ENCODE data around the gene KLHL29. TPM values are rescaled to one million over a fixed set of nuclear protein-coding genes. Genes with fewer than 3 reads are reported as not detected.

The KLHL29 gene
- total RNA-seq, 1 donor from 2014 or later: 4.4 TPM

GRCh38 chr2:23410596-23410995 lies 25.6 kb downstream of the KLHL29 start:
- TF ChIP-seq CTCF (IDR thresholded peaks at IDR 0.05; ENCODE audit: unreplicated experiment): no peak
- Mint-ChIP-seq H3K27ac (no peak overlapping the region), H3K9me3 (ENCODE audit: low read depth) (no peaks in the 10 kb centered on the region), H3K4me1 (ENCODE audit: low read depth) (peaks cover 3% of the 10 kb centered on the region), H3K27me3 (peaks cover 13% of the 10 kb centered on the region), H3K36me3 (ENCODE audit: insufficient read depth) (no peaks in the 10 kb centered on the region), H3K4me3 (ENCODE audit: low read depth) (no peak overlapping the region)
- no peak for DNase-seq (ENCODE audit: low spot score, unreplicated experiment)

GRCh38 chr2:23411752-23412431 lies 26.9 kb downstream of the KLHL29 start:
- no peak for DNase-seq (ENCODE audit: low spot score, unreplicated experiment)
- Mint-ChIP-seq H3K9me3 (ENCODE audit: low read depth) (no peaks in the 10 kb centered on the region), H3K4me1 (ENCODE audit: low read depth) (peaks cover 3% of the 10 kb centered on the region), H3K27me3 (peaks cover 21% of the 10 kb centered on the region), H3K36me3 (ENCODE audit: insufficient read depth) (no peaks in the 10 kb centered on the region), H3K27ac (no peak overlapping the region), H3K4me3 (ENCODE audit: low read depth) (no peak overlapping the region)
- no peak for TF ChIP-seq CTCF (IDR thresholded peaks at IDR 0.05; ENCODE audit: unreplicated experiment)

- peaks cover 28% of the 10 kb centered on the region for H3K27me3 Mint-ChIP-seq
- no peak overlapping the region for H3K4me3 Mint-ChIP-seq (ENCODE audit: low read depth)
- no peaks in the 10 kb centered on the region for H3K36me3 Mint-ChIP-seq (ENCODE audit: insufficient read depth)
- no peak for DNase-seq (ENCODE audit: low spot score, unreplicated experiment)
- H3K4me1 Mint-ChIP-seq (ENCODE audit: low read depth): peaks cover 3% of the 10 kb centered on the region
- H3K27ac Mint-ChIP-seq: no peak overlapping the region
- TF ChIP-seq CTCF (IDR thresholded peaks at IDR 0.05; ENCODE audit: unreplicated experiment): no peak
- H3K9me3 Mint-ChIP-seq (ENCODE audit: low read depth): no peaks in the 10 kb centered on the region
These were observed 27.7 kb downstream of the KLHL29 start for GRCh38 chr2:23412556-23413155.

GRCh38 chr2:23413641-23414040 lies 28.7 kb downstream of the KLHL29 start:
- Mint-ChIP-seq H3K4me3 (ENCODE audit: low read depth) (no peak overlapping the region), H3K4me1 (ENCODE audit: low read depth) (peaks cover 3% of the 10 kb centered on the region), H3K9me3 (ENCODE audit: low read depth) (no peaks in the 10 kb centered on the region), H3K27me3 (peaks cover 32% of the 10 kb centered on the region), H3K27ac (no peak overlapping the region), H3K36me3 (ENCODE audit: insufficient read depth) (no peaks in the 10 kb centered on the region)
- no peak for TF ChIP-seq CTCF (IDR thresholded peaks at IDR 0.05; ENCODE audit: unreplicated experiment)
- no peak for DNase-seq (ENCODE audit: low spot score, unreplicated experiment)

- no peak overlapping the region for H3K27ac Mint-ChIP-seq
- TF ChIP-seq CTCF (IDR thresholded peaks at IDR 0.05; ENCODE audit: unreplicated experiment): no peak
- H3K36me3 Mint-ChIP-seq (ENCODE audit: insufficient read depth): no peaks in the 10 kb centered on the region
- H3K4me1 Mint-ChIP-seq (ENCODE audit: low read depth): peaks cover 3% of the 10 kb centered on the region
- peaks cover 32% of the 10 kb centered on the region for H3K27me3 Mint-ChIP-seq
- DNase-seq (ENCODE audit: low spot score, unreplicated experiment): no peak
- no peaks in the 10 kb centered on the region for H3K9me3 Mint-ChIP-seq (ENCODE audit: low read depth)
- no peak overlapping the region for H3K4me3 Mint-ChIP-seq (ENCODE audit: low read depth)
These were observed 29.1 kb downstream of the KLHL29 start for GRCh38 chr2:23414106-23414505.

All from progenitor cell of endocrine pancreas (in vitro differentiated cells).